LNCAP (cell line): ENCODE results near the gene CASKIN1.
"Not testable (repeated sequence)": the region's sequence is repeated elsewhere in the genome, so short reads cannot be mapped to it uniquely, and the experiment has no call there.

Experiments
- TF ChIP-seq, protein P1 (sequence below): fragments of 450-650 bp; IDR thresholded peaks from 2 replicates; pipeline ENCODE4 v1.5.1; 2017; ENCODE audit warnings: mild to moderate bottlenecking

Gene CASKIN1

DNA sequence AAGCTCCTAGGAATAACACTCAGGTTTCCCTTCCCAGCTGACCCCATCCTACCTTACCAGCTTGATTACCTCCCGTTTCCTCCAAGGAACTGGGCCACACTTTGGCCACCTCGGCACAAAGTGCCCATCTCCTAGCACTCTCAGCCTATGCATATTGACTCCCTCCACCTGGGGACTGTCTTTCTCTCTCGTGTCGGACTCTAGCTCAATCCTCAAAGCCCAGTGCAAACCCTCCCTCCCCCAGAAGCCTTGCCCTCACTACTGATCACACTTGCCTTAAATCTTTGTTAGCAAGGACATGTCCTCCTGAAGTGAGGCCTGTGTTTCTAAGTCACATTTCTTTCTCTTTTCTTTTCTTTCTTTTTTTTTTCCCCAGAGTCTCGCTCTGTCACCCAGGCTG is 50.6 kb downstream of the CASKIN1 start:
- TF ChIP-seq, protein P1, sequence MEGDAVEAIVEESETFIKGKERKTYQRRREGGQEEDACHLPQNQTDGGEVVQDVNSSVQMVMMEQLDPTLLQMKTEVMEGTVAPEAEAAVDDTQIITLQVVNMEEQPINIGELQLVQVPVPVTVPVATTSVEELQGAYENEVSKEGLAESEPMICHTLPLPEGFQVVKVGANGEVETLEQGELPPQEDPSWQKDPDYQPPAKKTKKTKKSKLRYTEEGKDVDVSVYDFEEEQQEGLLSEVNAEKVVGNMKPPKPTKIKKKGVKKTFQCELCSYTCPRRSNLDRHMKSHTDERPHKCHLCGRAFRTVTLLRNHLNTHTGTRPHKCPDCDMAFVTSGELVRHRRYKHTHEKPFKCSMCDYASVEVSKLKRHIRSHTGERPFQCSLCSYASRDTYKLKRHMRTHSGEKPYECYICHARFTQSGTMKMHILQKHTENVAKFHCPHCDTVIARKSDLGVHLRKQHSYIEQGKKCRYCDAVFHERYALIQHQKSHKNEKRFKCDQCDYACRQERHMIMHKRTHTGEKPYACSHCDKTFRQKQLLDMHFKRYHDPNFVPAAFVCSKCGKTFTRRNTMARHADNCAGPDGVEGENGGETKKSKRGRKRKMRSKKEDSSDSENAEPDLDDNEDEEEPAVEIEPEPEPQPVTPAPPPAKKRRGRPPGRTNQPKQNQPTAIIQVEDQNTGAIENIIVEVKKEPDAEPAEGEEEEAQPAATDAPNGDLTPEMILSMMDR: no peak

DNA sequence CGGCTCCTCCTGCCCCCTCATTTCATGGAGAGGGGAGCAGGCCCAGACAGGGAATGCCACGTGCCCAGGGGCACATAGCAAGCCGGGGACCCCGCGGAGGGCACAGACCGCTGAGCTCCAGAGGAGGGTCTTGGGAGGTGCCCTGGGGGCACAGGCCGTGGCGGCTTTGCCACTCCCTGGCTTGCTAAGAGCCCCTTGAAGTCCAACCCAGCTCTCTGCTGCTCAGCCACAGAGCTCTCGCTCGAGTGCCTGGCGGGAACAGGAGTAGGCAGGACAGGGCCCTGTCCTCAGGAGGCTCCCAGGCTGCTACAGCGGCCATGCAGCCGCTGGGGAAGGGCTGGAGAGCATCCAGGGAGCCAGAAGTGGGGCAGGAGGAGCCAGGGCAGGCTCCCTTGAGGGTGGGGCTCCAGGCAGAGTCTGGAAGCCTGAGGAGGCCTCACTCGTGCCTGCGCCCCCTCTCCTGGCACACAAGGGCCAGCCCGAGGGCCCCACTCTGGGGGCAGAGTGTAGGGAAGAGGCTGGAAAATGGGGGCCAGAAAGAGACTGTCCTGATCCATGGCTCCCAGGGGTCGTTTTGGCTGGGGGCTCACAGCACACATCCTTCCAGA is 52.4 kb downstream of the CASKIN1 start:
- TF ChIP-seq, protein P1: no peak

DNA sequence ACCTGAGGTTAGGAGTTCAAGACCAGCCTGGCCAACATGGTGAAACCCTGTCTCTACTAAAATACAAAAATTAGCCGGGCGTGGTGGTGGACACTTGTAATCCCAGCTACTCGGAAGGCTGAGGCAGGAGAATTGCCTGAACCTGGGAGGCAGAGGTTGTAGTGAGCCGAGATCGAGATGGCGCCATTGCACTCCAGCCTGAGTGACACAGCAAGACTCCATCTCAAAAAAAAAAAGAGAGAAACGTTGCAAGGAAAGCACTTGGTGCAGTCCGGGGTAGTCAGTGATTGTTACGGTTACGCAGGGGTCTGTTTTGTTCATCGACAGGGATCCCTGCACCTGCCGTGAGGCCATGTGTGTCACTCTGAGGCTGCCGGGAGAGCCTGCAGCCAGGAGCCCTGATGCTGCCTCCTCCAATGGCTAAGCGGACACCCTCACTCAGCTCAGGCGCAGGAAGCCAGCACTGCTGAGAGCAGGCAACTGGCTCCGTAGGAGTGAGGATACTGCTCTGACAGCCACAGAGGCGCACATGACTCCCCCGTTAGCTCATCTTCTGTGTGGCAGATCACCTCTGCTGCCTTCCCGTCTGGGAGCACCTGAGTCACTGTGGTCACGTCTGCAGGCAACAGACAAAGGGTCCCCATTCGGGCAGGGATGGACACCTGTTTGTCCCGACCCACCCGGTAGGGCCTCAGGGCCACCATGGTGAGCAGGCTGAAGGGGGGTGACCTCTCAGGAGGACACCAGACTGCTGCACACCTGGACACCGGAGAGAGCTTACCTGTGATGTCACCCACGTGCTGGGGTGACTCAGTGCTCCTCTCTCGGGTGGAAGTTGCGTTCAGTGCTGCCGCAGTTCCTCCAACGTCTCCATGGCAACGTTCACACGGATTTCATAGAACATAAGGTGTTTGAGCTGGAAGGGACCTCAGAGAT is 53.2 kb downstream of the CASKIN1 start:
- TF ChIP-seq, protein P1: no peak

DNA sequence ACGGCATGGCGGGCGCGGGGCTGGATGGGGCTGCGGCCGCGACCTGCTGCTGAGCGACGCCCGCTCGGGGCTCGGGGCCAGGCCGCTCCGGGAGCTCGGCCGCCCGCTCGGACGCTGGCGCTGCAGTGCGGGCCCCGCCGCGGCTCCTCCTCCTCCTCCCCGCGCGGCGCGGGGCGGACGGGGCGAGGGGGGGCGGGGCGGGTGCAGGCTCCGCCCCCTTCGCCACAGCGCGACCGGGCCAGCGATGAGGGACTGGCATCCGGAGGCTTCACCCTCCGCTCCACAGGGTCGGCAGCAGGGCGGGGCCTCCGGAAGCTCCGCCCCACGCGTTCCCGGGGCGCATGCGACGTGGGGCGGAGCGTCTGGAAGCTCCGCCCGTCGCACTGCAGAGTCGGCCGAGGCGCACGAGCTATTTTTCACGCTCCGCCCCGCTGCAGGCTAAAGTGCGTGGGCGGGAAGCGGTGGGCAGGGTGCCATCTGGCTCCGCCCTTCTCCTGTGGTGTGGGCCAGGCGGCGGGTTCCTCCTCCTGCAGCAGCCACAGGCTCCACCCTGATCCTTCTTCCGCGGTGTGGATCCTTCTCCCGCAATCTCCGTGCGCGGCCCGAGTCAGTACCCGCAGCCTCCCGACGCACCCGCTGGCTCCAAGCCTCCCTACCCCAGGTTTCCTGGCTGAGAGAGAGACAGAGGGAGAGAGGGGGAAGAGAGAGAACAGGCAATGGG is 60.5 kb downstream of the CASKIN1 start, which contains the start of gene PKD1:
PKD1 (minus strand) TSS at position 129 of the 721 bp plus-strand sequence. CDS start 209 bp downstream, outside the sequence.
- TF ChIP-seq, protein P1: not testable (repeated sequence)
